ENCODE data around the gene BOD1L2.

DNA sequence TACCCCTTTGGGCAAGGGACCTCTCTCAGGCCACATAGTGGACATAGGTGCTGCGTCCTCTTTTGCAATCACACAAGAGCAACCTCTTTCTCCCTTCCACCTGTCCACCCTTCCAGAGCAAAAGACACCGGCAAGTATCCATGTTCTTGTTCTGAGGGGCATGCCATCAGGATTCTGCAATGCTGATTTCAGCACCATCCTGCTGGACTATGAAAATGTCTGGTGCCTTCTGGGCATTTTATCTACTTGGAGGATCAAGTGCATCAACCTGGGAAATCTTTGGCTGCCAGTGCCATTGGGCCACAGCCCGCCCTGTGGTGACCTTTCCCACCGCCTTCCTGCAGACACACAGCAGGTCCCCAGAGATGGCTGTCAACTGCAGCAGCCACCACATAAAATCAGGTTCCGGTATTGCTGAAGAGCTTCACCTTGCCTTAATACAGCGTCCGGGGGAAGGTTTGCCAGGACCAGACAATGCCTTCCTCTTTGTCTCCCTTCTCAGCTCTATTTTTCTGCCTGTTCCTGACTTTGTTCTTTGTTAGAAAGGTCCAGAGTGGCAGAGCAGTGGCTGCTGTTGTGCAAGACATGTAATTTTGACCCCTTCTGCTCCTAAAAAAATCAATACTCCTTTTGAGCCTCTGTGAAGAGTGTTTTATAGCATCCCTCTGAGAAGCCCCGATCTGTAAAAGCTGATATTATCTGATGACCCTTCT is 18.5 kb upstream of the BOD1L2 start:
- TF ChIP-seq, protein P1, sequence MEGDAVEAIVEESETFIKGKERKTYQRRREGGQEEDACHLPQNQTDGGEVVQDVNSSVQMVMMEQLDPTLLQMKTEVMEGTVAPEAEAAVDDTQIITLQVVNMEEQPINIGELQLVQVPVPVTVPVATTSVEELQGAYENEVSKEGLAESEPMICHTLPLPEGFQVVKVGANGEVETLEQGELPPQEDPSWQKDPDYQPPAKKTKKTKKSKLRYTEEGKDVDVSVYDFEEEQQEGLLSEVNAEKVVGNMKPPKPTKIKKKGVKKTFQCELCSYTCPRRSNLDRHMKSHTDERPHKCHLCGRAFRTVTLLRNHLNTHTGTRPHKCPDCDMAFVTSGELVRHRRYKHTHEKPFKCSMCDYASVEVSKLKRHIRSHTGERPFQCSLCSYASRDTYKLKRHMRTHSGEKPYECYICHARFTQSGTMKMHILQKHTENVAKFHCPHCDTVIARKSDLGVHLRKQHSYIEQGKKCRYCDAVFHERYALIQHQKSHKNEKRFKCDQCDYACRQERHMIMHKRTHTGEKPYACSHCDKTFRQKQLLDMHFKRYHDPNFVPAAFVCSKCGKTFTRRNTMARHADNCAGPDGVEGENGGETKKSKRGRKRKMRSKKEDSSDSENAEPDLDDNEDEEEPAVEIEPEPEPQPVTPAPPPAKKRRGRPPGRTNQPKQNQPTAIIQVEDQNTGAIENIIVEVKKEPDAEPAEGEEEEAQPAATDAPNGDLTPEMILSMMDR (optimal IDR thresholded peaks at IDR 0.05 in 1 of 3, IDR thresholded peaks at IDR 0.05 in 1 of 3, conservative IDR thresholded peaks at IDR 0.05 in 1 of 3; ENCODE audit: extremely low read depth in 1 of 3, insufficient read depth in 2 of 3, low read length in 3 of 3), result no peak
- TF ChIP-seq EZH2 (IDR thresholded peaks at IDR 0.05; ENCODE audit: low read length), result no peak
